Measurements from ENCODE around the gene ERAL1.
"Not testable (repeated sequence)": the region's sequence is repeated elsewhere in the genome, so short reads cannot be mapped to it uniquely, and the experiment has no call there.

- TF ChIP-seq CTCF (IDR thresholded peaks at IDR 0.05) = peak in 2 of 5 experiments; percentile 23 to 26
- TF ChIP-seq POLR2A, EP300 (IDR thresholded peaks at IDR 0.05): not testable (repeated sequence)
Measured at GRCh38 chr17:28848667-28849066, 6.1 kb upstream of the ERAL1 start.

Measured in tibial nerve (tissue), 4 donors.